ENCODE results near the gene NACC2. TPM values are rescaled to one million over a fixed set of nuclear protein-coding genes. Genes with fewer than 3 reads are reported as not detected.

Gene NACC2
- total and polyA plus RNA-seq, 9 of the 15 experiments (the other 6 are each of a cell fraction or from before 2014, with no cell fraction given) = 0.70 to 25.1 (median 5.6) TPM

GRCh38 chr9:135971892-135972291 lies 123.2 kb downstream of the NACC2 start (continued):
- no peak for TF ChIP-seq ZNF551 (CRISPR knock-in tag; IDR thresholded peaks at IDR 0.05)
- TF ChIP-seq PHF20 (IDR thresholded peaks at IDR 0.05; ENCODE audit: partially characterized antibody) = no peak
- TF ChIP-seq STAG1 (CRISPR knock-in tag; IDR thresholded peaks at IDR 0.05; ENCODE audit: borderline replicate concordance) = peak; percentile 75
- peak; percentile 95 for TF ChIP-seq NKRF (IDR thresholded peaks at IDR 0.05; ENCODE audit: borderline replicate concordance)
- TF ChIP-seq COPS2 (conservative IDR thresholded peaks at IDR 0.05) = no peak
- peak; percentile 94 for TF ChIP-seq CHAMP1 (IDR thresholded peaks at IDR 0.05)
- TF ChIP-seq SMARCA4 (IDR thresholded peaks at IDR 0.05) = no peak
- peak; percentile 80; the same call in 1 of the 2 replicates for TF ChIP-seq ZNF12 (CRISPR knock-in tag; IDR thresholded peaks at IDR 0.05)
- TF ChIP-seq CTBP1 (IDR thresholded peaks at IDR 0.05; ENCODE audit: borderline replicate concordance) = peak; percentile 99
- peak; percentile 61 for TF ChIP-seq ZBTB1 (CRISPR knock-in tag; IDR thresholded peaks at IDR 0.05; ENCODE audit: borderline replicate concordance, low read depth)
- no peak for TF ChIP-seq NR0B1 (IDR thresholded peaks at IDR 0.05; ENCODE audit: partially characterized antibody)
- peak; percentile 28; the same call in 1 of the 2 replicates for TF ChIP-seq ZNF609 (CRISPR knock-in tag; IDR thresholded peaks at IDR 0.05; ENCODE audit: borderline replicate concordance)
- TF ChIP-seq ZNF146 (CRISPR knock-in tag; IDR thresholded peaks at IDR 0.05; ENCODE audit: unreplicated experiment) = peak; percentile 27
- TF ChIP-seq TFAP4 (CRISPR knock-in tag; IDR thresholded peaks at IDR 0.05; ENCODE audit: borderline replicate concordance) = peak; percentile 94
- no peak for TF ChIP-seq MXD1 (CRISPR knock-in tag; IDR thresholded peaks at IDR 0.05; ENCODE audit: borderline replicate concordance, poor library complexity, severe bottlenecking)

All from K562 (cell line).